ENCODE data around the gene CFDP1. TPM values are rescaled to one million over a fixed set of nuclear protein-coding genes. Genes with fewer than 3 reads are reported as not detected.

CFDP1 gene
- total and polyA plus RNA-seq, 2 of the 13 experiments (the other 11 are each of a cell fraction or from before 2014, with no cell fraction given): 78.6 to 153 TPM

DNA sequence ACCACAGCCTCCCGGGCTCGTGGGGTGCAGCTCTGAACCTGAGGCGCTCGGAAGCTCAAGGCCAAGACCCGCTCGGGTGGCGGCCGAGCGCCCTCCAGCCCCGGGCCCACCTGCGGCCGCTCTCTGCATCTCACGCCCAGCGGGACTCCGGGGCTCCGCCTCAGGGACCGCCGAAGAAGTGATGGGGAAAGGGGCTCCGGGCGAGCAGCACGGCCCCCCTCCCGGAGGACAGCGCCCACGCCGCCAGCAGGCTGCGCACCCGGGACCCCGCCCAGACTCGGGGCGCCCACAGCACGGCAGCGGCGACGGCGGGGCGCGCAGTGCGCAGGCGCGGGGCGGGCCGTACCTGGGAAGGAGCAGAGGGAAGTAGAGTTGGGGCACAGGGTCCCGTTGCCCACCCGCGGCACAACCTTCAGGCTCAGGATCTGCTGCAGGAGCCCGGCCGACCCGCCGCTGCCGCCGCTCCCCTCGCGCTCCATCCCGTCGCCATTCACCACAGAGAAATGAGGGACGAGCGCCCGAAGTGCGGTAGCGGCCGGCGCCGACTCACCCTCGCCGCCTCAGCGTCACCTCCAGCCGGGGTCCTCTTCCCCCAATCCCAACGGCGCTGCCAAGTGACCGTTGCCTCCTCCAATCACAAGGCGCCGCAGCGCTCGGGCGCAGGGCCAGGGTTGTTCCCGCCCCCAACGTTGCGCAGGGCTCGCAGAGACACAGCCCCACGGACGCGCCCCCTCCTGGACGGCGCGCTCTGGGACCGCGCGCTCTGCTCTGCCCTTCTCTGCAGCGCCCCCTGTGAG lies 31.0 kb upstream of the CFDP1 start, which contains the start of gene TMEM170A (continued):
- TF ChIP-seq ETV5 (CRISPR knock-in tag; IDR thresholded peaks at IDR 0.05; ENCODE audit: borderline replicate concordance) (peak; percentile 55; the same call in 1 of the 2 replicates), MATR3 (CRISPR knock-in tag; IDR thresholded peaks at IDR 0.05) (no peak), GABPA (IDR thresholded peaks at IDR 0.05; ENCODE audit: low read depth, low read length) (no peak), GABPA (CRISPR knock-in tag; IDR thresholded peaks at IDR 0.05; ENCODE audit: low read depth) (peak; percentile 68), HNRNPH1 (optimal IDR thresholded peaks at IDR 0.05; ENCODE audit: low read depth, low read length) (no peak), ZNF530 (CRISPR knock-in tag; IDR thresholded peaks at IDR 0.05; ENCODE audit: low read depth) (no peak), SP140L (CRISPR knock-in tag; IDR thresholded peaks at IDR 0.05; ENCODE audit: borderline replicate concordance) (no peak), TCF7L2 (IDR thresholded peaks at IDR 0.05; ENCODE audit: low read depth, low read length) (no peak), ZNF605 (CRISPR knock-in tag; IDR thresholded peaks at IDR 0.05) (peak; percentile 84; the same call in 1 of the 2 replicates), ZSCAN20 (CRISPR knock-in tag; IDR thresholded peaks at IDR 0.05; ENCODE audit: borderline replicate concordance) (peak; percentile 92), ZKSCAN1 (IDR thresholded peaks at IDR 0.05; ENCODE audit: low read length) (peak; percentile 70), SRSF4 (IDR thresholded peaks at IDR 0.05; ENCODE audit: low read depth, low read length, poor library complexity, severe bottlenecking) (no peak), SPEN (CRISPR knock-in tag; IDR thresholded peaks at IDR 0.05; ENCODE audit: low read depth) (peak; percentile 81), POLR2A (IDR thresholded peaks at IDR 0.05; ENCODE audit: insufficient read depth in 1 of 2, low read depth in 2 of 2, low read length in 2 of 2) (peak; percentile 96 to 98), ZNF138 (CRISPR knock-in tag; IDR thresholded peaks at IDR 0.05; ENCODE audit: low read depth) (peak; percentile 73; the same call in 1 of the 2 replicates)
- TF ChIP-seq, protein P1, sequence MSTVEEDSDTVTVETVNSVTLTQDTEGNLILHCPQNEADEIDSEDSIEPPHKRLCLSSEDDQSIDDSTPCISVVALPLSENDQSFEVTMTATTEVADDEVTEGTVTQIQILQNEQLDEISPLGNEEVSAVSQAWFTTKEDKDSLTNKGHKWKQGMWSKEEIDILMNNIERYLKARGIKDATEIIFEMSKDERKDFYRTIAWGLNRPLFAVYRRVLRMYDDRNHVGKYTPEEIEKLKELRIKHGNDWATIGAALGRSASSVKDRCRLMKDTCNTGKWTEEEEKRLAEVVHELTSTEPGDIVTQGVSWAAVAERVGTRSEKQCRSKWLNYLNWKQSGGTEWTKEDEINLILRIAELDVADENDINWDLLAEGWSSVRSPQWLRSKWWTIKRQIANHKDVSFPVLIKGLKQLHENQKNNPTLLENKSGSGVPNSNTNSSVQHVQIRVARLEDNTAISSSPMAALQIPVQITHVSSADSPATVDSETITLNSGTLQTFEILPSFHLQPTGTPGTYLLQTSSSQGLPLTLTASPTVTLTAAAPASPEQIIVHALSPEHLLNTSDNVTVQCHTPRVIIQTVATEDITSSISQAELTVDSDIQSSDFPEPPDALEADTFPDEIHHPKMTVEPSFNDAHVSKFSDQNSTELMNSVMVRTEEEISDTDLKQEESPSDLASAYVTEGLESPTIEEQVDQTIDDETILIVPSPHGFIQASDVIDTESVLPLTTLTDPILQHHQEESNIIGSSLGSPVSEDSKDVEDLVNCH (CRISPR knock-in tag; IDR thresholded peaks at IDR 0.05): no peak
- TF ChIP-seq, protein P2, sequence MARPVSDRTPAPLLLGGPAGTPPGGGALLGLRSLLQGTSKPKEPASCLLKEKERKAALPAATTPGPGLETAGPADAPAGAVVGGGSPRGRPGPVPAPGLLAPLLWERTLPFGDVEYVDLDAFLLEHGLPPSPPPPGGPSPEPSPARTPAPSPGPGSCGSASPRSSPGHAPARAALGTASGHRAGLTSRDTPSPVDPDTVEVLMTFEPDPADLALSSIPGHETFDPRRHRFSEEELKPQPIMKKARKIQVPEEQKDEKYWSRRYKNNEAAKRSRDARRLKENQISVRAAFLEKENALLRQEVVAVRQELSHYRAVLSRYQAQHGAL (CRISPR knock-in tag; IDR thresholded peaks at IDR 0.05; ENCODE audit: not compliant biosample characterization): peak; percentile 6
- TF ChIP-seq, protein P3, sequence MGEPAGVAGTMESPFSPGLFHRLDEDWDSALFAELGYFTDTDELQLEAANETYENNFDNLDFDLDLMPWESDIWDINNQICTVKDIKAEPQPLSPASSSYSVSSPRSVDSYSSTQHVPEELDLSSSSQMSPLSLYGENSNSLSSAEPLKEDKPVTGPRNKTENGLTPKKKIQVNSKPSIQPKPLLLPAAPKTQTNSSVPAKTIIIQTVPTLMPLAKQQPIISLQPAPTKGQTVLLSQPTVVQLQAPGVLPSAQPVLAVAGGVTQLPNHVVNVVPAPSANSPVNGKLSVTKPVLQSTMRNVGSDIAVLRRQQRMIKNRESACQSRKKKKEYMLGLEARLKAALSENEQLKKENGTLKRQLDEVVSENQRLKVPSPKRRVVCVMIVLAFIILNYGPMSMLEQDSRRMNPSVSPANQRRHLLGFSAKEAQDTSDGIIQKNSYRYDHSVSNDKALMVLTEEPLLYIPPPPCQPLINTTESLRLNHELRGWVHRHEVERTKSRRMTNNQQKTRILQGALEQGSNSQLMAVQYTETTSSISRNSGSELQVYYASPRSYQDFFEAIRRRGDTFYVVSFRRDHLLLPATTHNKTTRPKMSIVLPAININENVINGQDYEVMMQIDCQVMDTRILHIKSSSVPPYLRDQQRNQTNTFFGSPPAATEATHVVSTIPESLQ (CRISPR knock-in tag; conservative IDR thresholded peaks at IDR 0.05): no peak; the same call in 1 of the 2 replicates
- TF ChIP-seq, protein P4, sequence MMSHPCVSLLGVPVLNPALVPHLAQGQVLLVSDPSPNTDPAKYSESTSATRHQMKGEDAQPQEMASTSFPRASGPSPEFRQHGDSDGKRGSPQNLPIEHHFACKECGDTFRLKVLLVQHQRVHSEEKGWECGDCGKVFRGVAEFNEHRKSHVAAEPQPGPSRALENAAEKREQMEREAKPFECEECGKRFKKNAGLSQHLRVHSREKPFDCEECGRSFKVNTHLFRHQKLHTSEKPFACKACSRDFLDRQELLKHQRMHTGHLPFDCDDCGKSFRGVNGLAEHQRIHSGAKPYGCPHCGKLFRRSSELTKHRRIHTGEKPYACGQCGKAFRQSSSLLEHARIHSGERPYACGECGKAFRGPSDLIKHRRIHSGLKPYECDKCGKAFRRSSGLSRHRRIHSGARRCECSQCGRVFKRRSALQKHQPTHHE (CRISPR knock-in tag; IDR thresholded peaks at IDR 0.05; ENCODE audit: borderline replicate concordance): peak; percentile 89
- TF ChIP-seq, protein P5, sequence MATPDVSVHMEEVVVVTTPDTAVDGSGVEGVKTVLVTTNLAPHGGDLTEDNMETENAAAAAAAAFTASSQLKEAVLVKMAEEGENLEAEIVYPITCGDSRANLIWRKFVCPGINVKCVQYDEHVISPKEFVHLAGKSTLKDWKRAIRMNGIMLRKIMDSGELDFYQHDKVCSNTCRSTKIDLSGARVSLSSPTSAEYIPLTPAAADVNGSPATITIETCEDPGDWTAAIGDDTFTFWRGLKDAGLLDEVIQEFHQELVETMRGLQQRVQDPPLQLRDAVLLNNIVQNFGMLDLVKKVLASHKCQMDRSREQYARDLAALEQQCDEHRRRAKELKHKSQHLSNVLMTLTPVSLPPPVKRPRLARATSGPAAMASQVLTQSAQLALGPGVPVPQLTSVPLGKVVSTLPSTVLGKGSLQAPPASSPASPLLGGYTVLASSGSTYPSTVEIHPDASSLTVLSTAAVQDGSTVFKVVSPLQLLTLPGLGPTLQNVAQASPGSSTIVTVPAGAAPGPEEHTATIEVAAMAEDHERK (CRISPR knock-in tag; IDR thresholded peaks at IDR 0.05; ENCODE audit: low read depth): peak; percentile 85

All from HepG2 (cell line).